ENCODE results near the gene NEK11.

GRCh38 chr3:131036986-131037385 is 10.3 kb downstream of the NEK11 start:
- TF ChIP-seq ZNF274 (IDR thresholded peaks at IDR 0.05; ENCODE audit: low read depth, low read length) = no peak
- TF ChIP-seq SUZ12 (IDR thresholded peaks at IDR 0.05; ENCODE audit: extremely low read depth, insufficient read depth, insufficient read length) = no peak
- TF ChIP-seq YY1 (IDR thresholded peaks at IDR 0.05; ENCODE audit: insufficient read depth, insufficient read length) = no peak

Data from NT2/D1 (cell line).